SU-DHL-6 (cell line): ENCODE measurements around the gene CBLB.

ENCODE experiments used
- CTCF ChIP-seq: fragments of 200-600 bp; sonication (generic); IDR thresholded peaks from one replicate; pipeline ENCODE4 v1.5.1; 2017; ENCODE audit warnings: antibody characterized with exemption, mild to moderate bottlenecking, low read length, moderate library complexity; ENCODE audit not compliant: insufficient read depth, poor library complexity, severe bottlenecking
- EZH2phosphoT487 ChIP-seq: fragments of 200-600 bp; sonication (generic), shearing (Covaris generic); conservative IDR thresholded peaks from 2 replicates; pipeline ENCODE4 v1.6.1; 2018; ENCODE audit warnings: mild to moderate bottlenecking, antibody characterized with exemption, low read length, moderate library complexity, mixed read lengths

GRCh38 chr3:105674437-105675065 lies 194.3 kb downstream of the CBLB start:
- TF ChIP-seq CTCF (no peak), EZH2phosphoT487 (no peak)
